Loucy (cell line): ENCODE data around the gene CNPPD1.

Source experiments
- EZH2phosphoT487 ChIP-seq: fragments of 200-600 bp; IDR thresholded peaks from 2 replicates; pipeline ENCODE4 v1.6.1; 2018; ENCODE audit warnings: antibody characterized with exemption, mild to moderate bottlenecking, moderate library complexity, borderline replicate concordance
- TF ChIP-seq, protein P1 (sequence below): fragments of 200-600 bp; sonication (generic); conservative IDR thresholded peaks from 2 replicates; pipeline ENCODE4 v1.5.1; 2014; ENCODE audit warnings: mild to moderate bottlenecking, antibody characterized with exemption, low read length

DNA sequence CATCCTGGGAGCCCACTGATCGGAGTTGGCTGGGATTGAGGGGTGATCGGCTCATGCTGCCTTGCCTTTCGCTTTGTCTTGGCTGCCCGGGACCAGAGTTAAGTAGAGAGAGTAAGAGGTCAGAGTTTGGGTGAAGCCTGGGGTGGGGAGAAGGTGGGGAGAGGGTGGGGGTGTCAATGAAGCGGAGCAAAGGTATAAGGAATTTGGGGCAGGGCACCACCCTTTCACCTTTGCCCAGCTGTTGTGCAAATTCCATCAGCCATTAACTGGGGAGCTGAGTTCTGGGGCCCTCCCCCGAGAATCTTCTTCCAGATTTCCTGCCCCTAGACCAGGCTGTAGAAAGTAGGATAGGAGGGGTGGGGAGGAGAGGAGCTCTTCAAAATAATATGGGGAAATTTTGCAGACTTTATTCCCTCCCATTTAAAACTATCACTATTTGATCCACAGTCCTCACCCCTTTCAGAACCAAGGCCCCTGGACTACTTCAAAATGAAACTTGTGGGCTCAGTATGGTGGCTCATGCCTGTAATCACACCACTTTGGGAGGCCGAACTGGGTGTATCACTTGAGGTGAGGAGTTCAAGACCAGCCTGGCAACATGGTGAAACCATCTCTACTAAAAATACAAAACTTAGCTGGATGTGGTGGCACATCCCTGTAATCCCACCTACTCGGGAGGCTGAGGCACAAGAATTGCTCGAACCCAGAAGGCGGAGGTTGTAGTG is 6.6 kb downstream of the CNPPD1 start, which contains the start of gene SLC23A3:
- TF ChIP-seq, protein P1, sequence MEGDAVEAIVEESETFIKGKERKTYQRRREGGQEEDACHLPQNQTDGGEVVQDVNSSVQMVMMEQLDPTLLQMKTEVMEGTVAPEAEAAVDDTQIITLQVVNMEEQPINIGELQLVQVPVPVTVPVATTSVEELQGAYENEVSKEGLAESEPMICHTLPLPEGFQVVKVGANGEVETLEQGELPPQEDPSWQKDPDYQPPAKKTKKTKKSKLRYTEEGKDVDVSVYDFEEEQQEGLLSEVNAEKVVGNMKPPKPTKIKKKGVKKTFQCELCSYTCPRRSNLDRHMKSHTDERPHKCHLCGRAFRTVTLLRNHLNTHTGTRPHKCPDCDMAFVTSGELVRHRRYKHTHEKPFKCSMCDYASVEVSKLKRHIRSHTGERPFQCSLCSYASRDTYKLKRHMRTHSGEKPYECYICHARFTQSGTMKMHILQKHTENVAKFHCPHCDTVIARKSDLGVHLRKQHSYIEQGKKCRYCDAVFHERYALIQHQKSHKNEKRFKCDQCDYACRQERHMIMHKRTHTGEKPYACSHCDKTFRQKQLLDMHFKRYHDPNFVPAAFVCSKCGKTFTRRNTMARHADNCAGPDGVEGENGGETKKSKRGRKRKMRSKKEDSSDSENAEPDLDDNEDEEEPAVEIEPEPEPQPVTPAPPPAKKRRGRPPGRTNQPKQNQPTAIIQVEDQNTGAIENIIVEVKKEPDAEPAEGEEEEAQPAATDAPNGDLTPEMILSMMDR = no peak
- TF ChIP-seq EZH2phosphoT487 = no peak
